Nephron progenitor cell (in vitro differentiated cells): Measurements from ENCODE around the gene SERPINA3.

ENCODE experiments used
- DNase-seq: peaks from one replicate; pipeline ENCODE4 v3.0.0; 2021
- H3K27ac Mint-ChIP-seq: 2 replicates; pipeline ENCODE4 v1.8.0; 2021; ENCODE audit warnings: mild to moderate bottlenecking, moderate library complexity, mixed read lengths
- H3K27me3 Mint-ChIP-seq: 2 replicates; pipeline ENCODE4 v1.8.0; 2021; ENCODE audit warnings: mild to moderate bottlenecking, low read depth, mixed read lengths; ENCODE audit not compliant: poor library complexity
- H3K36me3 Mint-ChIP-seq: 2 replicates; pipeline ENCODE4 v1.8.0; 2021; ENCODE audit warnings: low read depth, mixed read lengths
- H3K4me1 Mint-ChIP-seq: 2 replicates; pipeline ENCODE4 v1.8.0; 2021; ENCODE audit warnings: mixed read lengths
- H3K4me3 Mint-ChIP-seq: 2 replicates; pipeline ENCODE4 v1.8.0; 2021; ENCODE audit warnings: mild to moderate bottlenecking, moderate library complexity, mixed read lengths
- H3K9me3 Mint-ChIP-seq: 2 replicates; pipeline ENCODE4 v1.8.0; 2021; ENCODE audit warnings: mild to moderate bottlenecking, moderate library complexity, mixed read lengths
- TF ChIP-seq, protein P1 (sequence below): fragments of 200-600 bp; sonication (generic); IDR thresholded peaks from 2 replicates; pipeline ENCODE4 v1.5.0; 2021; ENCODE audit warnings: antibody characterized with exemption

Gene SERPINA3

DNA sequence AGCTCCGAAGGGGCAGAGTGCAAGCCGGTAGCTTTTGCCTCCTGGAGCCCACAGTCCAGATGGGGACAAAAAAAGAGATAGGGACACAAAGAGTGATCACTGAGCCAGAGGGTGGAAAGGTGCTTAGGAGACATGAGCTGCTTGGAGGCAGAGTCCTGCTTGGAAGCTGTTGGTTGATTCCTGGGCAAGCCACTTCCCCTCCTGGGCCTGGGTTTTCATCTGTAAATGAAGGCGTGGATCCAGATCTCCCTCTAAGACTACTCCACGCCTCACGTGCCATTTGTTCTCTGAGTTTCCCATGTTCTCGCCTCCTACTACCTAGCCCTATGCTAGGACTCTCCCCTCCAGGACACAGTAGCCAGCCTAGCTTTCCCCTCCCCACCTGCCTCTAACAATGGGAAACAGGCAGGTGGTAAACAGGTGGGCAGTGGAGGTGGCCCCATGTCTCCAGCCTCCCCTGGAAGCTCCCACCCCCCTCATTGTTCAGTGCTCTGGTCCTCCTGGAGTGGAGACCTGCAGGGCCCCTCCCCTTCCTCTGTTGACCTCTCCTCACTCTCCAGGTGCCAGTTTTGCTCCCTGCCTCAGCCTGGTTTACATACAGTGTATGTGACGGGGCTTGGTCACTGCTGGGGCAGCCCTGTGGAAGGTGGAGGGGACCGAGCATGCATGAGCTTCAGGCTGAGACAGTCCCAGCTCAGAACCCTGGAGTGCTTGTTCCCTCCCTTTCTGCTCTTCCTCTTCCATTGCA lies 3.8 kb downstream of the SERPINA3 start:
- H3K9me3 Mint-ChIP-seq, result peaks cover 44% of the 10 kb centered on the region
- H3K4me3 Mint-ChIP-seq, result no peak overlapping the region
- peaks cover 11% of the 10 kb centered on the region for H3K27me3 Mint-ChIP-seq
- peaks cover 4% of the 10 kb centered on the region for H3K4me1 Mint-ChIP-seq
- TF ChIP-seq, protein P1, sequence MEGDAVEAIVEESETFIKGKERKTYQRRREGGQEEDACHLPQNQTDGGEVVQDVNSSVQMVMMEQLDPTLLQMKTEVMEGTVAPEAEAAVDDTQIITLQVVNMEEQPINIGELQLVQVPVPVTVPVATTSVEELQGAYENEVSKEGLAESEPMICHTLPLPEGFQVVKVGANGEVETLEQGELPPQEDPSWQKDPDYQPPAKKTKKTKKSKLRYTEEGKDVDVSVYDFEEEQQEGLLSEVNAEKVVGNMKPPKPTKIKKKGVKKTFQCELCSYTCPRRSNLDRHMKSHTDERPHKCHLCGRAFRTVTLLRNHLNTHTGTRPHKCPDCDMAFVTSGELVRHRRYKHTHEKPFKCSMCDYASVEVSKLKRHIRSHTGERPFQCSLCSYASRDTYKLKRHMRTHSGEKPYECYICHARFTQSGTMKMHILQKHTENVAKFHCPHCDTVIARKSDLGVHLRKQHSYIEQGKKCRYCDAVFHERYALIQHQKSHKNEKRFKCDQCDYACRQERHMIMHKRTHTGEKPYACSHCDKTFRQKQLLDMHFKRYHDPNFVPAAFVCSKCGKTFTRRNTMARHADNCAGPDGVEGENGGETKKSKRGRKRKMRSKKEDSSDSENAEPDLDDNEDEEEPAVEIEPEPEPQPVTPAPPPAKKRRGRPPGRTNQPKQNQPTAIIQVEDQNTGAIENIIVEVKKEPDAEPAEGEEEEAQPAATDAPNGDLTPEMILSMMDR, result no peak
- no peak overlapping the region for H3K27ac Mint-ChIP-seq
- H3K36me3 Mint-ChIP-seq, result no peaks in the 10 kb centered on the region
- DNase-seq, result no peak

DNA sequence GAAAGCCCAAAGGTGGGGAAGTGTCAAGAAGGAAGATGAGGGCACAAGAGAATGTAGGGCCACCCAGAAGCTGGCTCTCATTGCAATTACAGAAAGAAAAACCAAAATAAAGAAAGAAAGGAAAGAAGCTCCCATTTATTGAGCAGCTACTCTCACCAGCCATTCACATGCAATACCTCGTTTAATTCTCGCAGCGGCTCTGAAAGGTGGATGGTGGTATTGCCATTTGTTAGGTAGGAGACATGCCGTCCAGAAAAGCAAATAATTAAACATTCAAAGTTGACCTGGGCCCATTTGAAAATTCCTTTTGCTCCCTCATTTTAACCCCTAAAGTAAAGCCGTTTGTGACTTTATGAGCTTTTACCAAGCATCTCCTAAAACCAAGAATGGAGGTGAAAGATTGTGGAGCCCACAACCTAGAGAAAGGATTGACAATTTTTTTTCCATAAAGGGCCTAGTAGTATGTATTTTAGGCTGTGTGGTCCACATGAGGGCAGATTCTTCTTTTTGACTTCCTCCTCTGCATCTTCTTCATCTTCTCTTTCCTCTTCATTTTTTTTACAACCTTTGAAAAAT lies 5.3 kb downstream of the SERPINA3 start:
- TF ChIP-seq, protein P1, result no peak
- Mint-ChIP-seq H3K27ac (no peak overlapping the region), H3K27me3 (peaks cover 9% of the 10 kb centered on the region), H3K4me3 (no peak overlapping the region), H3K9me3 (peaks cover 44% of the 10 kb centered on the region), H3K4me1 (peaks cover 4% of the 10 kb centered on the region), H3K36me3 (no peaks in the 10 kb centered on the region)
- DNase-seq, result no peak

DNA sequence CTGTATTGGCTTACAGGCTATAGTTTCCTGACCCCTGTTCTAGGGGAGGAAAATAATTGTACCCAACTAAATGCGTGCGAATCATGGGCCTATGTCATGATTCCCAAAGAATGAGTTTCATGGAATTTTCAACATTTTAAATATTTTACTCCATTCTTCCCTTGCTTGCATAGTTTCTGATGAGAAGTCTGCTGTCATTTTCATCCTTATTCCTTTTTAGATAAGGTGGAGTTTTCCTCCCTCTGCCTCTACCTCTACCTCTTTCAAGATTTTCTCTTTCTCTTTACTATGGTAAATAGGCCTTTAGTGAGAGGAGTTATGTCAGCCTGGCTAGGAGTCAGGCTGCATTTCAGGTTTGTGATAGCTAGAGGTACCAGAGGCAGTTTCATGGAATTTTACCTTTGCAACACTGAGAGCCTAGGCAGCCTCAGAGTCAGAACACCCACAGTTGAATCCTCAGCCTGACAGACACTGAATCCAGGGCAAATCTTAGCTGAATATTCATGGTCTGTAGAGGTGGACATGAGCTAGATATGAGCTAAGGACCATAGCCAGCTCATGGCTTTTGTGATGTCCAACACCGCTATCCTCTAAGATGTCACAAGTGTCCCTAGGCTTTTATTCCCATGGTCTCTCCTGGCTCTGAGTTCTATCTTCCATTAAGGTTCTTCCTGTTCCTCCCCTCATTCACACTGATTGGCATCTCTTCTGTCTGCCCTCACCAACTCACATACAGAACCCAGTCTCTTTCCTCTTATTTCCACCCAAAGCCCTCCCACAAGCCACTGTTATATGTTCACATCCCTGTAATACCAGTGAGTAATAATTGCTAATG lies 6.0 kb downstream of the SERPINA3 start:
- peaks cover 2% of the 10 kb centered on the region for H3K4me1 Mint-ChIP-seq
- peaks cover 9% of the 10 kb centered on the region for H3K27me3 Mint-ChIP-seq
- H3K36me3 Mint-ChIP-seq, result no peaks in the 10 kb centered on the region
- peaks cover 44% of the 10 kb centered on the region for H3K9me3 Mint-ChIP-seq
- no peak overlapping the region for H3K27ac Mint-ChIP-seq
- TF ChIP-seq, protein P1, result no peak
- no peak for DNase-seq
- H3K4me3 Mint-ChIP-seq, result no peak overlapping the region

DNA sequence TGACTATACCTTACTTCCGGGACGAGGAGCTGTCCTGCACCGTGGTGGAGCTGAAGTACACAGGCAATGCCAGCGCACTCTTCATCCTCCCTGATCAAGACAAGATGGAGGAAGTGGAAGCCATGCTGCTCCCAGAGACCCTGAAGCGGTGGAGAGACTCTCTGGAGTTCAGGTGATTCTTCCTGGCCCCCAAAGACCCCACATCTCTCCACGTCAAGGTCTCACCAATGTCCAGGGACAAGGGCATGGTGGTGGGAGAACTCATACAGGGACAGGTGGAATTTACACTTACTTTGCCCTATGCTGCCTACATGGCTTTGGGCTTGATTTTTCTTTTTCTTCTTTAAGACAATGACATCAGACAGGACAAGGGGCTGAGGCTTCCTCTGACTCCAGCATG lies 7.1 kb downstream of the SERPINA3 start:
- no peak for DNase-seq
- peaks cover 44% of the 10 kb centered on the region for H3K9me3 Mint-ChIP-seq
- H3K4me3 Mint-ChIP-seq, result no peak overlapping the region
- TF ChIP-seq, protein P1, result no peak
- no peak overlapping the region for H3K27ac Mint-ChIP-seq
- peaks cover 9% of the 10 kb centered on the region for H3K27me3 Mint-ChIP-seq
- H3K36me3 Mint-ChIP-seq, result no peaks in the 10 kb centered on the region
- no peaks in the 10 kb centered on the region for H3K4me1 Mint-ChIP-seq

DNA sequence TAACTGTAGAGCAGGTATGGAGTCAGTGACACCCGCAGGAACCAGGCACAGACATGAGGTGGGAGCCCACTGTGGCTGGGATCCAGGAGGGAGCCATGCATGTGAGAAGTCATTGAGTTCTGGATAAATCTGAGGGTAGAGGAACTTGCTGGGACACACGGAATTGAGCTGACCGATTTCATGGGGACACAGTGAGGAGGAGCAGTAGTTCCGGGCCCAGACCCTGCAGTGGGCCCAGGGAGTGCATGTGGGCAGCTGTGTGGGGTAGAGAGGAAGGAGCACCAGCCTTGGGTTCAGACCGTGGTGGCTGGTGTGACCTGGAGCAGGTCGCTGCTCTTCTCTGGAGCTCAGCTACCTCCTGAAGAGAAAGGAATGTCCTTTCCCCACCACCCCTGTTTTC lies 8.4 kb downstream of the SERPINA3 start:
- H3K27me3 Mint-ChIP-seq, result peaks cover 9% of the 10 kb centered on the region
- no peak for DNase-seq
- H3K36me3 Mint-ChIP-seq, result no peaks in the 10 kb centered on the region
- H3K9me3 Mint-ChIP-seq, result peaks cover 44% of the 10 kb centered on the region
- TF ChIP-seq, protein P1, result no peak
- no peaks in the 10 kb centered on the region for H3K4me1 Mint-ChIP-seq
- H3K4me3 Mint-ChIP-seq, result no peak overlapping the region
- H3K27ac Mint-ChIP-seq, result no peak overlapping the region
